Gastroesophageal sphincter (tissue), 3 donors: ENCODE data around the gene UBL5.

ENCODE experiments used
- EP300 ChIP-seq: sonication (generic); formaldehyde crosslinking; IDR thresholded peaks from one replicate; pipeline ENCODE4 v1.6.1; 2017; ENCODE audit warnings: antibody characterized with exemption, mild to moderate bottlenecking
- POLR2A ChIP-seq, 2 donors: fragments of 450-650 bp; IDR thresholded peaks; one replicate each; pipeline ENCODE4 v1.6.1; 2017; ENCODE audit warnings: antibody characterized with exemption in 2 of 2, mild to moderate bottlenecking in 2 of 2, moderate library complexity in 1 of 2
- POLR2AphosphoS5 ChIP-seq: sonication (generic); formaldehyde crosslinking; IDR thresholded peaks from one replicate; pipeline ENCODE4 v1.6.1; 2017; ENCODE audit warnings: antibody characterized with exemption
- TF ChIP-seq, protein P1 (sequence below), 4 experiments: fragments of 200-600 bp in 2 of 4; fragments of 450-650 bp in 2 of 4; sonication (generic) in 1 of 4; IDR thresholded peaks; one replicate each; pipeline ENCODE4 v1.5.1; 2017 to 2019; ENCODE audit warnings: antibody characterized with exemption in 4 of 4, mild to moderate bottlenecking in 2 of 4, moderate library complexity in 2 of 4

DNA sequence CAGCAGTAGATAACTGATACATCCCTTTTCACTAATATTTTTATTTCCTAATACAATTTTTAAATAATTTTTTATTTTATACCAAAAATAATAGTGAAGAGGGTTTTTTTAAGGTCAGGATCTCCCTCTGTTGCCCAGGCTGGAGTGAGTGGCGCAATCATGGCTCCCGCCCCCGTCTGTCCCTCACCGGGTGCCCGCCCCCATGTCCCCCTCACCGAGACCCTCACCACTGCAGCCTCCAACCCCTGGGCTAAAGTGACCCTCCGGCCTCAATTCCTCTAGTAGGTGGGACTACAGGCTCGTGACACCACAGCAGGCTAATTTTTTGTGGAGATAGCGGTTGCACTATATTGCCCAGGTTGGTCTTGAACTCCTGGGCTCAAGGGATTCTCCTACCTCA is 41.4 kb upstream of the UBL5 start:
- TF ChIP-seq, protein P1, sequence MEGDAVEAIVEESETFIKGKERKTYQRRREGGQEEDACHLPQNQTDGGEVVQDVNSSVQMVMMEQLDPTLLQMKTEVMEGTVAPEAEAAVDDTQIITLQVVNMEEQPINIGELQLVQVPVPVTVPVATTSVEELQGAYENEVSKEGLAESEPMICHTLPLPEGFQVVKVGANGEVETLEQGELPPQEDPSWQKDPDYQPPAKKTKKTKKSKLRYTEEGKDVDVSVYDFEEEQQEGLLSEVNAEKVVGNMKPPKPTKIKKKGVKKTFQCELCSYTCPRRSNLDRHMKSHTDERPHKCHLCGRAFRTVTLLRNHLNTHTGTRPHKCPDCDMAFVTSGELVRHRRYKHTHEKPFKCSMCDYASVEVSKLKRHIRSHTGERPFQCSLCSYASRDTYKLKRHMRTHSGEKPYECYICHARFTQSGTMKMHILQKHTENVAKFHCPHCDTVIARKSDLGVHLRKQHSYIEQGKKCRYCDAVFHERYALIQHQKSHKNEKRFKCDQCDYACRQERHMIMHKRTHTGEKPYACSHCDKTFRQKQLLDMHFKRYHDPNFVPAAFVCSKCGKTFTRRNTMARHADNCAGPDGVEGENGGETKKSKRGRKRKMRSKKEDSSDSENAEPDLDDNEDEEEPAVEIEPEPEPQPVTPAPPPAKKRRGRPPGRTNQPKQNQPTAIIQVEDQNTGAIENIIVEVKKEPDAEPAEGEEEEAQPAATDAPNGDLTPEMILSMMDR (IDR thresholded peaks at IDR 0.05): no peak
- no peak for TF ChIP-seq POLR2AphosphoS5
- TF ChIP-seq POLR2A (IDR thresholded peaks at IDR 0.05): no peak
- no peak for TF ChIP-seq EP300
